ENCODE measurements around the gene ACVR1B.

Gene ACVR1B

GRCh38 chr12:52029685-52030084 lies 78.2 kb downstream of the ACVR1B start (continued):
- TF ChIP-seq ZBTB7A (tag by site-specific recombination; IDR thresholded peaks at IDR 0.05; ENCODE audit: low read depth) (no peak), ZBTB20 (tag by site-specific recombination; IDR thresholded peaks at IDR 0.05) (no peak), ZNF248 (tag by site-specific recombination; IDR thresholded peaks at IDR 0.05) (no peak), GLIS2 (tag by site-specific recombination; IDR thresholded peaks at IDR 0.05) (peak; percentile 73), ZNF529 (tag by site-specific recombination; IDR thresholded peaks at IDR 0.05; ENCODE audit: insufficient replicate concordance) (no peak), ZNF423 (tag by site-specific recombination; IDR thresholded peaks at IDR 0.05) (peak; percentile 98), SALL2 (tag by site-specific recombination; IDR thresholded peaks at IDR 0.05; ENCODE audit: borderline replicate concordance) (no peak), TCF7L2 (IDR thresholded peaks at IDR 0.05; ENCODE audit: borderline replicate concordance, low read depth, low read length) (no peak), BCL6B (tag by site-specific recombination; IDR thresholded peaks at IDR 0.05) (no peak), TRIM28 (IDR thresholded peaks at IDR 0.05; ENCODE audit: borderline replicate concordance, low read length) (no peak), ZNF777 (tag by site-specific recombination; IDR thresholded peaks at IDR 0.05; ENCODE audit: borderline replicate concordance) (no peak), HOXC10 (CRISPR knock-in tag; IDR thresholded peaks at IDR 0.05) (no peak), ZNF449 (tag by site-specific recombination; IDR thresholded peaks at IDR 0.05) (no peak), ZNF16 (tag by site-specific recombination; IDR thresholded peaks at IDR 0.05; ENCODE audit: low read depth) (no peak), ZNF629 (tag by site-specific recombination; IDR thresholded peaks at IDR 0.05) (peak; percentile 51; the same call in 1 of the 2 replicates), OSR2 (tag by site-specific recombination; IDR thresholded peaks at IDR 0.05) (peak; percentile 90), ZNF473 (tag by site-specific recombination; IDR thresholded peaks at IDR 0.05) (no peak), ATF2 (tag by site-specific recombination; IDR thresholded peaks at IDR 0.05; ENCODE audit: low read depth) (no peak), ZNF600 (tag by site-specific recombination; IDR thresholded peaks at IDR 0.05) (peak; percentile 39; the same call in 1 of the 2 replicates), ZNF837 (tag by site-specific recombination; IDR thresholded peaks at IDR 0.05) (no peak), HOXD13 (CRISPR knock-in tag; IDR thresholded peaks at IDR 0.05; ENCODE audit: borderline replicate concordance) (no peak), ZNF112 (tag by site-specific recombination; IDR thresholded peaks at IDR 0.05) (no peak), SCRT1 (tag by site-specific recombination; IDR thresholded peaks at IDR 0.05; ENCODE audit: borderline replicate concordance) (no peak), ZSCAN23 (tag by site-specific recombination; IDR thresholded peaks at IDR 0.05) (no peak), ZNF23 (tag by site-specific recombination; IDR thresholded peaks at IDR 0.05; ENCODE audit: borderline replicate concordance) (no peak), GLI2 (tag by site-specific recombination; IDR thresholded peaks at IDR 0.05; ENCODE audit: borderline replicate concordance, low read depth) (no peak), ZBTB17 (tag by site-specific recombination; IDR thresholded peaks at IDR 0.05) (peak; percentile 83), ZXDB (tag by site-specific recombination; IDR thresholded peaks at IDR 0.05) (peak; percentile 25; the same call in 1 of the 2 replicates), OVOL3 (tag by site-specific recombination; IDR thresholded peaks at IDR 0.05) (no peak), ZBTB8A (tag by site-specific recombination; IDR thresholded peaks at IDR 0.05) (peak; percentile 50; the same call in 1 of the 2 replicates), PRDM4 (tag by site-specific recombination; IDR thresholded peaks at IDR 0.05) (no peak), SP7 (tag by site-specific recombination; IDR thresholded peaks at IDR 0.05) (peak; percentile 30; the same call in 1 of the 2 replicates), ZSCAN4 (tag by site-specific recombination; IDR thresholded peaks at IDR 0.05) (0 out of 2 replicates have a peak, but pooled peaks have one; percentile 7), ZFHX2 (tag by site-specific recombination; conservative IDR thresholded peaks at IDR 0.05) (no peak)

Measured in HEK293 (cell line).